Colonic mucosa (tissue), 4 donors: ENCODE measurements around the gene CTU1. TPM values are rescaled to one million over a fixed set of nuclear protein-coding genes. Genes with fewer than 3 reads are reported as not detected.

ENCODE experiments used
- DNase-seq: peaks from one replicate; pipeline ENCODE4 v3.0.0-alpha.2; 2020
- H3K27ac ChIP-seq: fragments of 200-600 bp; one replicate; pipeline ENCODE4 v1.8.0; 2021
- H3K27me3 ChIP-seq: fragments of 200-600 bp; one replicate; pipeline ENCODE4 v1.8.0; 2021
- H3K36me3 ChIP-seq: fragments of 200-600 bp; one replicate; pipeline ENCODE4 v1.8.0; 2021
- H3K4me1 ChIP-seq: fragments of 200-600 bp; one replicate; pipeline ENCODE4 v1.8.0; 2021; ENCODE audit warnings: mild to moderate bottlenecking
- H3K4me3 ChIP-seq: fragments of 200-600 bp; one replicate; pipeline ENCODE4 v1.8.0; 2021
- H3K9ac ChIP-seq, 2 donors: one replicate each; pipeline ENCODE4 v1.7.0; 2013; ENCODE audit warnings: control low read depth in 2 of 2, low read depth in 2 of 2, low read length in 2 of 2
- H3K9me3 ChIP-seq: fragments of 200-600 bp; one replicate; pipeline ENCODE4 v1.8.0; 2021
- intact Hi-C: fragments of 100-400 bp; cut with DNase I; formaldehyde crosslinking; loops from one replicate; pipeline ENCODE4 v1.14.1; 2022
- total RNA-seq, 2 donors: library from RNA; stranded (reverse); fragmentation: NEBNext Ultra II Directional in 1 of 2; extraction: Animal tissue kit (Norgen Biotek cat#: 25700) in 1 of 2; gene quantifications; one replicate each; pipeline ENCODE4 v1.2.1, GENCODE V29; 2021
- TF ChIP-seq, protein P1 (sequence below): fragments of 200-600 bp; IDR thresholded peaks from one replicate; pipeline ENCODE4 v1.8.0; 2022; ENCODE audit warnings: antibody characterized with exemption, mild to moderate bottlenecking
- donor health status: healthy.
- donor health status: DM: no; HTN: no; CAD: no.
- donor health status: DM: no; HTN: no; CAD: no.

The CTU1 gene
- 10 to 100 TPM in 1 of 2 donors, 1 to 10 TPM in 1; 6.1 to 11.8 TPM for total RNA-seq

DNA sequence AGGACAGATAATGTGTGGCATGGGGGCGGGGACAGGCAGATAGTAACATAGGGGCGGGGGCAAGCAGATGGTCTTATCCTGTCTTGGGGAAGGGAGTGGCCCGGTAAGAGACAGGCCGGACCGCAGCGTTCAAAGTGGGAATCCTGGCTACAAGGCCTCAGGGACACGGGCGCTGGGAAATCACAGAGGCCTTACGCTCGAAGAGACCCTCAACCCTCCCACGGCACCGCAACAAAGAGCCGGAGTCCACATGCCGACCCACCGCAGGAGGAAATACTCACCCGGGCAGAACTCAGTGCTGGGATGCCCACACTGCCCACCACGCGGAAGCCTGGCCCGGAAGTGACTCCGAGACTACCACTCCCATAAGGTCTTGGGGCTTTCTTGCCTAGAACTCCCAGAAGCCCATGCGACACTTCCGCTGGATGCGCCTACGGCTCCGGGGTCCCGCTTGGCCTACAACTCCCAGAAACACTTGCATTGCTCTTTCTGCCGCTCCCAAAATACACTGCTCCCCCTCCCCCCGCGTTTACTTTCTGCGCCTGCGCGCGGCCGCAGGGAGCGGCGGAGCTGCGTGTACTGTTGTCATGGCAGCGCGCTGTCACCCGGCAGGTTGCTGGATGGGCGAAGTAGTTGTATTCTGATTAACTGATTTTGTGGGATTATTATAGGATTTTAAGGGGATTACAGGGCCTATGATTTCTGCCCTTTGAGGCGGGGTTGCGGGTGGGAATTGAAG is at the start of gene CTU1:
TSS of gene CTU1 (minus strand) at position 344 of the 739 bp plus-strand sequence. CDS start 3,840 bp downstream, outside the sequence.
- H3K4me1 ChIP-seq: peaks cover 6% of the 10 kb centered on the region
- no peak within 1 kb of the TSS for H3K27ac ChIP-seq
- peak within 1 kb of the TSS; percentile 68 to 74 for H3K9ac ChIP-seq
- H3K27me3 ChIP-seq: no peaks in the 10 kb centered on the region
- peak; percentile 99 for DNase-seq
- no peaks in the 10 kb centered on the region for H3K36me3 ChIP-seq
- intact Hi-C loops: loop anchor here (5.0 kb wide), 1 partner anchor 489 kb away; no protein-coding TSS in a partner anchor
- TF ChIP-seq, protein P1, sequence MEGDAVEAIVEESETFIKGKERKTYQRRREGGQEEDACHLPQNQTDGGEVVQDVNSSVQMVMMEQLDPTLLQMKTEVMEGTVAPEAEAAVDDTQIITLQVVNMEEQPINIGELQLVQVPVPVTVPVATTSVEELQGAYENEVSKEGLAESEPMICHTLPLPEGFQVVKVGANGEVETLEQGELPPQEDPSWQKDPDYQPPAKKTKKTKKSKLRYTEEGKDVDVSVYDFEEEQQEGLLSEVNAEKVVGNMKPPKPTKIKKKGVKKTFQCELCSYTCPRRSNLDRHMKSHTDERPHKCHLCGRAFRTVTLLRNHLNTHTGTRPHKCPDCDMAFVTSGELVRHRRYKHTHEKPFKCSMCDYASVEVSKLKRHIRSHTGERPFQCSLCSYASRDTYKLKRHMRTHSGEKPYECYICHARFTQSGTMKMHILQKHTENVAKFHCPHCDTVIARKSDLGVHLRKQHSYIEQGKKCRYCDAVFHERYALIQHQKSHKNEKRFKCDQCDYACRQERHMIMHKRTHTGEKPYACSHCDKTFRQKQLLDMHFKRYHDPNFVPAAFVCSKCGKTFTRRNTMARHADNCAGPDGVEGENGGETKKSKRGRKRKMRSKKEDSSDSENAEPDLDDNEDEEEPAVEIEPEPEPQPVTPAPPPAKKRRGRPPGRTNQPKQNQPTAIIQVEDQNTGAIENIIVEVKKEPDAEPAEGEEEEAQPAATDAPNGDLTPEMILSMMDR: no peak
- H3K9me3 ChIP-seq: no peaks in the 10 kb centered on the region
- peak within 1 kb of the TSS; percentile 64 for H3K4me3 ChIP-seq

DNA sequence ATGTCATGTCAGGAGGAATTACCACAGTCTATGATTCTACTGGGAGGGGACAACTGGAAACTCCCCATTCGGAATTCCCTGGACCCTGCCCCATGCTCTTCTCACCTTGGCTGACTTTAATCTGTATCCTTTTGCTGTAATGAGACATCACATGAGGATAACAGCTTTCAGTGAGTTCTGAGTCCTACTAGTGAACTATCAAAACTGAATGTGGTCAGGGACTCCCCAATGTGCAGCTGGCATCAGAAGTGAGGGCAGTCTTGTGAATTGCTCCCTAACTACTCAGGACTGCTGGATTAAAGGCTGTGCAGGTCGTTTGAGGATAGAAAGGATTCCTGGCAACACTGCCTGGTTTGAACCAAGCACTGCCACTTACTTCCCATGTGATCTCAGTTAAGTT is 49.1 kb upstream of the CTU1 start:
- no peaks in the 10 kb centered on the region for H3K36me3 ChIP-seq
- no peaks in the 10 kb centered on the region for H3K9me3 ChIP-seq
- TF ChIP-seq, protein P1: no peak
- intact Hi-C loops: no loop called here
- H3K9ac ChIP-seq: no peak overlapping the region
- DNase-seq: no peak
- no peaks in the 10 kb centered on the region for H3K27me3 ChIP-seq
- no peak overlapping the region for H3K4me3 ChIP-seq
- no peaks in the 10 kb centered on the region for H3K4me1 ChIP-seq
- H3K27ac ChIP-seq: no peak overlapping the region

DNA sequence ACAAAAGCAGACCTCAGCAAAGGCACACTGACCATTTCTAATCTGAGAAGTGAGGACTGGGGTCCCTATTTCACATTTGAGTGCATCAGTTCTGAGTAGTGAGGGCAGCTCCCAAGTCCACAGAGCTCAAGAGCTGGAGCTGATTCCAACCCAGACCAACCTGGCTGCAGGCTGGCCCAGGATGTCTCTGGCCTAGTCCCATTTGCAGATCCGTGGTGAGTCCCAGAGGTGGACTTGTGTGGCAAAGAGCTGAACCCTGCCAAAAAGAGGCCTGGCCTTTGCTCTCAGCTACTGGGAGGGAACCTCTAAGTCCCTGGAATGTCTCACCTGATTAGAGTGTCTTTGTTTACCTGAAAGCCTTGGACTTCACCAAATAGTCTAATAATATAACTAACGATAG is 48.5 kb upstream of the CTU1 start:
- Histone ChIP-seq H3K9ac (no peak overlapping the region), H3K27me3 (no peaks in the 10 kb centered on the region), H3K4me3 (no peak overlapping the region), H3K36me3 (no peaks in the 10 kb centered on the region), H3K9me3 (no peaks in the 10 kb centered on the region), H3K27ac (no peak overlapping the region), H3K4me1 (no peaks in the 10 kb centered on the region)
- DNase-seq: no peak
- TF ChIP-seq, protein P1: no peak
- intact Hi-C loops: no loop called here

DNA sequence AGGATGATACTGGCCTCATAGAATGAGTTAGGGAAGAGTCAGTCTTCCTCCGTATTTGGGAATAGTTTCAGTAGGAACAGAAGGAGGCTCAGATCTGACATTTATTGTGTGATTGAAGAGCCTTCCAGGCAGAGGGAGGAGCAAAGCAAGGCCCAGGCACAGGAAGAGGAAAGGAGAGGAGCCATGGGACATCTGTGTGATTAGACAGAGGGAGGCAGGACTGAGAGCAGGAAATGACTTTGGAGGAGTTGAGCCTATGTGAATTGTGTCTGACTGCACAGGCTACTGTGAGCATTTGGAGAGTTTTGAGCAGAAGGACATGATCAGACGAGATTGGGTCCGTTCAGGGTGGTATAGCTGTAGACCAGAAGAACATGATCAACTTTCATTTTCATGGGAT is 42.4 kb upstream of the CTU1 start:
- DNase-seq: no peak
- no peaks in the 10 kb centered on the region for H3K4me1 ChIP-seq
- TF ChIP-seq, protein P1: no peak
- H3K9ac ChIP-seq: no peak overlapping the region
- H3K36me3 ChIP-seq: no peaks in the 10 kb centered on the region
- no peak overlapping the region for H3K4me3 ChIP-seq
- H3K27me3 ChIP-seq: no peaks in the 10 kb centered on the region
- intact Hi-C loops: no loop called here
- no peak overlapping the region for H3K27ac ChIP-seq
- H3K9me3 ChIP-seq: no peaks in the 10 kb centered on the region

DNA sequence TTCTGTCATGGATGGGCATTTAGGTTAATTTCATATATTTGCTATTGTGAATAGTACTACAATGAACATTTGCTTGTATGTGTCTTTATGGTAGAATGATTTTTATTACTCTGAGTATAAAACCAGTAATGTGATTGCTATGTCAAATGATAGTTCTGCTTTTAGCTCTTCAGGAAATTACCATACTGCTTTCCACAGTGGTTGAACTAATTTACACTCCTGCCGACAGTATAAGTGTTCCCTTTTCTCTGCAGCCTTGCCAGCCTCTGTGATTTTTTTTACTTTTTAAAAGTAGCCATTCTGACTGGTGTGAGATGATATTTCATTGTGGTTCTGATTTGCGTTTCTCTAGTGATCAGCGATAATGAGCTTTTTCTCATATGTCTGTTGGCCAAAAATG is 40.4 kb upstream of the CTU1 start:
- no peak for DNase-seq
- H3K9me3 ChIP-seq: no peaks in the 10 kb centered on the region
- no peak overlapping the region for H3K27ac ChIP-seq
- TF ChIP-seq, protein P1: no peak
- H3K27me3 ChIP-seq: no peaks in the 10 kb centered on the region
- no peak overlapping the region for H3K4me3 ChIP-seq
- no peaks in the 10 kb centered on the region for H3K36me3 ChIP-seq
- intact Hi-C loops: no loop called here
- no peak overlapping the region for H3K9ac ChIP-seq
- no peaks in the 10 kb centered on the region for H3K4me1 ChIP-seq
